T47D (cell line): ENCODE measurements around the gene MAP3K1.

Experiments
- DNase-seq, 2 experiments: peaks; one replicate each; pipeline versions ENCODE4 v3.0.0 to v3.0.0-alpha.2; 2011 to 2012; ENCODE audit warnings: low read depth in 1 of 2, low spot score in 1 of 2
- JUND ChIP-seq: IDR thresholded peaks from 2 replicates; pipeline ENCODE4 v1.6.1; 2012; ENCODE audit warnings: low read depth
- in situ Hi-C: cut with HindIII; loops from 2 replicates; pipeline ENCODE4 v1.10.0; 2016; ENCODE audit warnings: low sequenced_read_pairs, low pct_unique_long_range_greater_than_20kb

MAP3K1 gene

DNA sequence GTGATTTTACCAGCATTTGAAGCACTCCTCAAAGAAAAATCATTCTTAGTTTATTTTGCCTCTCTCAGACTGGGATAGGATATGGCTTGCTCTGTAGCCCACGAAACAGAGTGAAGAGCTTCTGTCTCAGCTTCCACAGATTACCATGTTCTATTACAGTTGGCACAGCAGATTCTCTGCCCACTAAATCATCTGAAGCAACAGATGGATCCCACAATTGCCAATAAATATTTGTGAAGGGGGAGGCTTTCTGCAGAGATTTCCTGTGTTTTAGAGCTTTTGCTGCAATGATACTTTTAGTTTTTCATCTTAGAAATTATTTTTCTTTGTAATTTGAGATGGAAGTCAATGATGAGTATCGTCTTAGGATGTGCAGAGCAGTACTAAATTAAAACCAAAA lies 12.3 kb upstream of the MAP3K1 start:
- no peak for TF ChIP-seq JUND
- in situ Hi-C loops, result no loop called here
- DNase-seq, result no peak

DNA sequence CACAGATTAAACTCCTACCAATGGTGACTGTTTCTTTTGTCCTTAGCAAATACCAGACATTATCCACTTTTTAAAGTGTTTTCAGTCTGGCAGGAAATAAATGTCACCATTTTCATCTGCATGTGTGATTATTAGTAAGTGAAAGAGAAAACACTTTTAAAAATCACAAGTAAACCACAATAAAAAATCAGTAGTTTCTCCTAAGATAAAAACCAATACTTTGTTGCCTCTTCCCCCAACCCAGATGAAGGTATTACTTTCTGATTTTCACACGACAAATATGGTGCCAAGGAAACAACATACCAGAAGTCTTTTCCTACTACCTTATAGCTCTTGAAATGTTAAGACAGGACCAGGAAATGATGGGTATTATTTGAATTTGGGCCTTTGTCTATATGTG lies 11.5 kb upstream of the MAP3K1 start:
- no peak for TF ChIP-seq JUND
- no peak for DNase-seq
- in situ Hi-C loops, result no loop called here

DNA sequence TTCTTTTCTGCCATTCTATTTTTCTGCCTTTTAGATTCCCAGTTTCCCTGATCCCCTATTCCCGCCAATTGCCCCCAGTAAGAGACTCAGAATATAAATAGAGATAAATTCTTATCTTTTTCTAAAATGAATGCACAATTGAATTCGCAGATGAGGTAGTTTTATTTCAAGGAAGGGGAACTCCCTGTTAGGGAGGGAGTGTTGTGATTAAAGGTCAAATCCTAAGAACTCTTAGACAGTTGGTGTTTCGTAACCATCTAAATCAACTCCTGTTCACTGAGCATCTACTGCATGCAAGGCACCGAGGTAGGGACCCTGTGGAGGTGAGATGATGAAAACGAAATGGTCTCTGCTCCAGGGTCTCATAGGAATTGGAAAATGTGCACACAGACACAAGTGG lies 7.7 kb upstream of the MAP3K1 start:
- DNase-seq, result no peak
- no peak for TF ChIP-seq JUND
- in situ Hi-C loops, result no loop called here

DNA sequence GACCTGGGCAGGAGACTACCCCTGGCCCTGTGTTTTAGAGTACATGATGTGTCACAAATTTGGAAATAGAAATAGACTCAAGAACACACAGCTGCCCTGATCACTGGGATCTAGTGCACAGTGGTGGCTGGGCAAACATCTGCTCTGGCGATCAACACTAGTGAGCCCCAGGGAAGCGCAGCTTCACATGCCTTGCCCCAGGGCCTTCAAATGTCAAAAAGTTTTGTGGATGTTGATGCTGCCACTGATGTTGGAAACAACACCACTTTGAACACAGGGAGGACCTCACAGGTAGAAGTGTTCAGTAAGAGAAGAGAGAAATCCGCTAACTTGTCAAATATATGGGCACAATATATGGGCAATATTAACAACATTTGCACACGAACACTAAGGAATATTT lies 7.1 kb upstream of the MAP3K1 start:
- in situ Hi-C loops, result no loop called here

DNA sequence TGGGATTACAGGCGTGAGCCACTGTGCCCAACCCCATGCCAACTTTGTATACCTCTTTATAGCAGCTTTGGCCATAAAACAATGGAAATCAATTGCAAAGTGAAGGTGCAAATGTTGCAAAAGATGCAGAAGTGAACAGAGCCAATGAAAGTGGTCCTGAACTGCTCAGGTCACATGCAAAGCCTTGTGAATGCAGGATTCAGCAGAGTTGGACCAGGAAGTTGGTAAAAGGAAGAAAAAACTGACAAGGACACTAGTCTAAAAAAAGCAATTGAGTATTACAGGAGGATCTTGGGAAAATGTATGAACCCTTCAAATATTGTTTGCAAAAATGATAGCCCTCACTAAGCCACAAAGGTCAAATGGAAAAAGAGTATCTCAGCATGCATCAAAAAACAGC lies 4.5 kb upstream of the MAP3K1 start:
- in situ Hi-C loops, result no loop called here
- no peak for TF ChIP-seq JUND
- no peak for DNase-seq

More for the DNA sequence above, 7.1 kb upstream of the MAP3K1 start:
- no peak for TF ChIP-seq JUND
- no peak for DNase-seq

DNA sequence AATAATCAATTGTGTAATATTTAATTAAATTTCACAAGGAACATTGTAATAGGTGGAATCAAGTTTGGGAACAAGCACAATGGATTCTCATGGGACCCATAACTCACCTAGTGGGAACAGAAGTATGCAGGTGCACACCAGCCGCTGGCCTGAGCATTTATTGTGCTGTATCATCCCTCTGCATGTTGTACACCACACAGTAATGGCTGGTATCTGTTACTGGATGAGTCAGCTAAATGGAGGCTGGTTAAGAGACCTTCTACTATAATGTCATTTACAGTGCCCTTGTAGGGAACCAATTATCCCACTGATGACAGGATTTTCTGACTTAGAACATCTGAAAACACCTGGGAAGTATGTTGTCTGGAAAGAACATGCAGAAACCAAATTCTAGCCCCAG lies 3.2 kb upstream of the MAP3K1 start:
- no peak for TF ChIP-seq JUND
- in situ Hi-C loops, result no loop called here

DNA sequence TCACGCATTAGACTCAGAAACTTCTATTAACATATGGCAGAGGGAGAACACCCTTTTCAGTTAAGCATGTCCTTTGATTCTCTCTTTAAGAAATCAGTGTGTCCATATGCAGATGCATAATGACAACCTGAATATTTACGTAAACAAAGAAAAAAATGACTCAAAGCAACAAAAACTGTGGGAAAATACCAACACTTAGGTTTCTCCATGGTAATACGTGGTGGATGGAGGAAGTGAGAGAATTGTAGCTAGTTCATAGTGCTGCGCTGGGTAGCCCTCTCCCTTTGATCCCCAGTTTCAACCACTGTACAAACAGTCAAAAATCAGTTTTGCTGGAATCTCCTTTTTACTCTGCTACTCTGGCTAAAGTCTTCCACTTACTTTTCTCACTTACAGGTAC lies 2.0 kb upstream of the MAP3K1 start:
- no peak for DNase-seq
- no peak for TF ChIP-seq JUND
- in situ Hi-C loops, result no loop called here

More for the DNA sequence above, 3.2 kb upstream of the MAP3K1 start:
- peak in 1 of 2 experiments; percentile 44 for DNase-seq

DNA sequence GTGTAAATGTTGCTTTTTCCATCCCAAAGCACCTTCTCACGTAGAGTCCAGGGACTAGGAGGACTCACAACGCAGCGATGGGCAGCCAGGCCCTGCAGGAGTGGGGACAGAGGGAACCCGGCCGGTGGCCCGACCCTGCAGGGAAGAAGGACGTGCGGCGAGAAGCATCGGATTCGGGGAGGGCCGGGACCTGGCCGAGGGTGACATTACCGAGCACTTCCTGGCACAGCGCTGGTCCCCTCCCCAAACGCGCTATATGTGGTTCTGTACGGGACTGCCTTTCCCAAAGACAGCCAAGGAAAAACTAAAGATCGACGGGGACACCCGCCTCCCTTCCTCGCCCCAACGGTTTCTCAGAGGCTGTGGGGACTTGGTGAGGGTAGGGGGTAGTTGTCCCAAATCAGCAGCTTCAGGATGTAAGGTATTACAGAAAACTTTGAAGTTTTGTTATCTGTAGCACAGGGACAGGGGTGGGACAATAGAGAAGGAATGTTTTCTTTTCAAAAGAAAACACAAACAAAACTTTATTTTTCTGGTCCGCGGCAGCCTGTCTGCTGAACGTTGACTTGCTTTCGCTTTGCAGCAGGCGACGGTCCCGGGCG lies 887 bp upstream of the MAP3K1 start:
- in situ Hi-C loops, result no loop called here
- no peak for TF ChIP-seq JUND
- peak; percentile 61 to 78 for DNase-seq

DNA sequence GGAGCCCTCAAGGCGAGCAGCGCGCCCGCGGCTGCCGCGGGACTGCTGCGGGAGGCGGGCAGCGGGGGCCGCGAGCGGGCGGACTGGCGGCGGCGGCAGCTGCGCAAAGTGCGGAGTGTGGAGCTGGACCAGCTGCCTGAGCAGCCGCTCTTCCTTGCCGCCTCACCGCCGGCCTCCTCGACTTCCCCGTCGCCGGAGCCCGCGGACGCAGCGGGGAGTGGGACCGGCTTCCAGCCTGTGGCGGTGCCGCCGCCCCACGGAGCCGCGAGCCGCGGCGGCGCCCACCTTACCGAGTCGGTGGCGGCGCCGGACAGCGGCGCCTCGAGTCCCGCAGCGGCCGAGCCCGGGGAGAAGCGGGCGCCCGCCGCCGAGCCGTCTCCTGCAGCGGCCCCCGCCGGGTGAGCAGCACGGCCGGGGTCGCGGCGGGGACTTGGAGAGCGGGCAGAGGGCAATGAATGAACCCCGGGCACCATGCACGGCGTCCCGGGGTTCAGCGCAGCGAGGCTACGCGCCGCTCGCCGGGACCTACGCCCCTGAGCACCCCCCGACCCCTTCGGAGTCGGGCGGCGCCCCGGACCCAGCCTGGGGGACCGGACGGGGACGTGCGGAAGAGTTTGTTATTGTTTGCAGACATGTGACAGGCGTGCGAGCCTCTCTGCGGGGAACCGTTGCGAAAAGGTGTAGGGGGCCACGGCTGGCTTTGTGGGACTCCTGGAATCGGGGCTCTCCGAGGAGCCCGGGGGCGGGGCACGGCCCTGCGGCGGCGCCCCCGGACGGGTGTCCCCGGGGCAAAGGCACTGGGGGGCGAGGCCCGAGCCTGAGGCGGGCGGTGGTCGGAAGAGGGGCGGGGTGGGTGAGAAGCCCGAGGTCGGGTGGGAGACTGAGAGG lies 553 bp downstream of the MAP3K1 start:
- no peak for TF ChIP-seq JUND
- in situ Hi-C loops, result no loop called here
- peak in 1 of 2 experiments; percentile 56 for DNase-seq

DNA sequence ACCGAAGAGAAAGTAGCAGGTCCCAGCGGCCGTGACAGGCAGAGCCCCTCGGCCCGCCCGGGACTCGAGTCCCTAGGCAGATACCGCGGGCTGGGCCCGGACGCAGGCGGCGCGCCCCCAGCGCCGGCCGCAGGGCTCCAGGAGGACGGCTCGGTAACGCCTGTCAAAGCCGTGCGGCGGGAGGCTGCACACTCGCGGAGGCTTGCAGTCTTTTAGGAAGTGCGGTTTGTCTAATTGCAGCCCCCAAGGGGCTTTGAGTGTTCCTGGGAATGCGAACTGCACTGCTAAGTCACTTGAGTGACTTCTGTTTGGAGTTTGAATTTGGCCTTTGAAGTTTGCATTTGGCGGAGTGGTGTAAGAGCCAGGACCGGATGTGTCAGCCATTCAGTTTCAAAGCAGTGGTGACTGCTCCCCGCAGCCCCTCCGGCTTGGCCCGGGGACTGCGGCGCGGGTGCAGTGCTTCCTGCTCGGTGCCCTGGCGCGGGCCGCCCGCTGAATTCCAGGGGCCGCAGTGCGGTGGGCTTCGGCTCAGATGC lies 1.3 kb downstream of the MAP3K1 start:
- DNase-seq, result peak; percentile 58 to 72
- TF ChIP-seq JUND, result no peak
- in situ Hi-C loops, result no loop called here

DNA sequence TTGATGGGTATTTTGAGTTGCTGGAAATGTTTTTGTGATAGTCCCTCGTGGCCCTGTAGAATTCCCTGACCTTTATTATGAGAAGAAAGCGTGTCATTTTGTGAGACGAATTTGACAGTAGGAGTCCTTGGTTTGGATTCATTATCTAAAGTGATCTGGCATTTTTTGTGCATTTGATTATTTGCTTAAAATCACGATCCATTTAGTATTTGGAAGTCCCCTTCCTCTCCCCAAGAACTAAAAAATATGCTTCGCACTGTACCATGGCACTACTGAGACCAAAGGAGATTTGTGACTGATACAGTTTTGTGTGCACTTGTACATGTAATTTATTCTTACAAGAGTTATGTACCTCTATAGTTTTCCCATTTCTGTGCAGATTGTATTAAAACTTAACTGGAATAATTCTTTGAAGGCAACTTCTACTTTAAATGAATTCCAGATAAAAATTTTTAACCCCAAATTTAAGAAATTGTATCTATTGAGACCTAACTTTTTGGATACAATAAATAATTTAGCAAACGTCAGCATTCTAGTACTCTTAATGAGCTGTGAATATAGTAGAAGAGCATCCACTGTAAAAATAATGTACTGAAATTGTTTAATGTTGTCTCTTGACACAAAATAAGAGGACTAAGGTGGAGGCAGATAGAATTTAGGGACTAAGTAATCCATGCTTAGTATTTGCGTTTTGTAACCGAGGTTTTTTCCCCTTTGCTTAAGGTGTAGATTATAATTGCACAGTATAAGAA lies 2.1 kb downstream of the MAP3K1 start:
- DNase-seq, result peak in 1 of 2 experiments; percentile 50
- in situ Hi-C loops, result no loop called here
- no peak for TF ChIP-seq JUND

DNA sequence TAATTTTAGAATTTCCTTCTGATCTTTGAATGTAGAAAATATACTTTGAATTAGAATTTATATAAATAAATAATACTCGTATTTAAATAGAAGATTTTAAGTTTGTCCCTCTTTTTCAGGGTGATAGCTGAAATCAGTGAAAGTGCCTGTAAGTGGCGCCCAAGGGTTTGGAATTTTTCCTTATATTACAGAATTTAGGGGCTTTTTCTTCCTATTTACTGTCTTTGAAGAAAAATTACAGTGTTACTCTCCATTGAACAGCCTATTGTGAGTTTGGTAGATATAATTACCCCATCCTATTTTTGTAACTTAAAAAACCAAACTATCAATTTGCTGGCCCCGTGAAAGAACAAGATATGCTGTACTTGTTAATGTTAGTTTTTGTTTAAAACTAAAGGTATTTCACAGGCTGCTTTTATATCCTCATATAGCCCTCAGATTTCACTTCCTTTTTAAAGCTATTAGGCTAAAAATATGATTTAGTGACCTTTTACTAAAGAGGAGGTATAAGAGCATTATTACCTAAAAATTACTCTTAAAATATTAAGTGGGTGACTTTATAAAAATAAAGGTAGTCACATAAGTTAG lies 3.2 kb downstream of the MAP3K1 start:
- in situ Hi-C loops, result no loop called here
- no peak for DNase-seq
- no peak for TF ChIP-seq JUND
